Tibial nerve (tissue), 4 donors: ENCODE results near the gene CHRM4.

Experiments used
- EP300 ChIP-seq, 2 donors: sonication (generic); formaldehyde crosslinking; IDR thresholded peaks; one replicate each; pipeline ENCODE4 v1.6.1; 2017; ENCODE audit warnings: antibody characterized with exemption in 2 of 2, mild to moderate bottlenecking in 1 of 2
- POLR2A ChIP-seq, 2 donors: fragments of 450-650 bp; IDR thresholded peaks; one replicate each; pipeline ENCODE4 v1.6.1; 2017; ENCODE audit warnings: antibody characterized with exemption in 2 of 2, mild to moderate bottlenecking in 2 of 2, moderate library complexity in 2 of 2
- TF ChIP-seq, protein P1 (sequence below), 5 experiments: fragments of 200-600 bp in 3 of 5; fragments of 450-650 bp in 2 of 5; sonication (generic) in 3 of 5; IDR thresholded peaks; one replicate each; pipeline ENCODE4 v1.5.1; 2016 to 2019; ENCODE audit warnings: antibody characterized with exemption in 5 of 5, mild to moderate bottlenecking in 3 of 5, moderate library complexity in 2 of 5

DNA sequence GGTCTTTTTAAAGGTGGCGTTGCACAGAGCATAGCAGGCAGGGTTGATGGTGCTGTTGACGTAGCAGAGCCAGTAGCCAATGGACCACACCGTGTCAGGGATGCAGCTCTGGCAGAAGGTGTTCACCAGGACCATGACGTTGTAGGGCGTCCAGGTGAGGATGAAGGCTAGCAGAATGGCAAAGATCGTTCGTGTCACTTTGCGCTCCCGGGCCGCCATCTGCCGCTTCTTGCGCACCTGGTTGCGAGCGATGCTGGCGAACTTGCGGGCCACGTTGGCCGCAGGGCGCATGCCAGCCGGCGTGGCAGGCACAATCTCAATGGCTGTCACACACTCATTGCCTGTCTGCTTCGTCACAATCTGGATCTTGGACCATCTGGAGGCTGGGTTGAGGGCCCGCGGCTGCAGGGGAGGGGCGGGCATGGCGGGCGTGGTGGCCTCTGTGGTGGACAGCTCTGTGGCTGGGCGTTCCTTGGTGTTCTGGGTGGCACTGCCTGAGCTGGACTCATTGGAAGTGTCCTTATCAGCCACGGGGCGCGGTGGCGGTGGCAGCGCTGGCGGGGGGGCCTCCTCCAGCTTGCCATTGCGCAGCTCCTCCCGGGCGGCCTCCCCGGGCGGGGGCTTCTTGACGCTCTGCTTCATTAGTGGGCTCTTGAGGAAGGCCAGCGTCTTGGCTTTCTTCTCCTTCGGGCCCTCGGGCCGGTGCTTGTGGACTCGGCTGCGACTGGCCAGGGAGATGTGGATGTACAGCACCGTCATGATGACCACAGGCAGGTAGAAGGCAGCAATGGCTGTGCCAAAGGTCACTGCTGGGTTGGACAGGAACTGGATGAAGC lies 6.2 kb downstream of the CHRM4 start:
- TF ChIP-seq EP300 (IDR thresholded peaks at IDR 0.05) (no peak), POLR2A (IDR thresholded peaks at IDR 0.05) (no peak)
- TF ChIP-seq, protein P1, sequence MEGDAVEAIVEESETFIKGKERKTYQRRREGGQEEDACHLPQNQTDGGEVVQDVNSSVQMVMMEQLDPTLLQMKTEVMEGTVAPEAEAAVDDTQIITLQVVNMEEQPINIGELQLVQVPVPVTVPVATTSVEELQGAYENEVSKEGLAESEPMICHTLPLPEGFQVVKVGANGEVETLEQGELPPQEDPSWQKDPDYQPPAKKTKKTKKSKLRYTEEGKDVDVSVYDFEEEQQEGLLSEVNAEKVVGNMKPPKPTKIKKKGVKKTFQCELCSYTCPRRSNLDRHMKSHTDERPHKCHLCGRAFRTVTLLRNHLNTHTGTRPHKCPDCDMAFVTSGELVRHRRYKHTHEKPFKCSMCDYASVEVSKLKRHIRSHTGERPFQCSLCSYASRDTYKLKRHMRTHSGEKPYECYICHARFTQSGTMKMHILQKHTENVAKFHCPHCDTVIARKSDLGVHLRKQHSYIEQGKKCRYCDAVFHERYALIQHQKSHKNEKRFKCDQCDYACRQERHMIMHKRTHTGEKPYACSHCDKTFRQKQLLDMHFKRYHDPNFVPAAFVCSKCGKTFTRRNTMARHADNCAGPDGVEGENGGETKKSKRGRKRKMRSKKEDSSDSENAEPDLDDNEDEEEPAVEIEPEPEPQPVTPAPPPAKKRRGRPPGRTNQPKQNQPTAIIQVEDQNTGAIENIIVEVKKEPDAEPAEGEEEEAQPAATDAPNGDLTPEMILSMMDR (IDR thresholded peaks at IDR 0.05): no peak
